HEK293 (cell line): ENCODE measurements around the gene NOB1.

Experiments used
- CTCF ChIA-PET: fragments of 350-600 bp; formaldehyde crosslinking; extraction: SDS; loops from one replicate; lab custom pipeline; 2021; ENCODE audit warnings: antibody characterized with exemption; lab: Yijun Ruan, JAX
- POLR2A ChIA-PET: fragments of 300-600 bp; formaldehyde crosslinking; extraction: SDS; loops from one replicate; lab custom pipeline; 2020; ENCODE audit warnings: antibody characterized with exemption, inconsistent platforms; lab: Yijun Ruan, JAX
- H3K27ac ChIP-seq: fragments of 200-500 bp; sonication (Bioruptor generic); 2 replicates; pipeline ENCODE4 v1.5.1; 2014; ENCODE audit warnings: low read depth, low read length, control low read depth, inconsistent platforms; ENCODE audit errors: extremely low read depth
- H3K36me3 ChIP-seq, 2 experiments: fragments of 200-500 bp in 1 of 2; sonication (Bioruptor generic) in 1 of 2; 1 replicate in 1 of 2; 2 replicates in 1 of 2; pipeline ENCODE4 v1.5.1; 2014 to 2017; ENCODE audit warnings: inconsistent platforms in 2 of 2, low read length in 2 of 2; ENCODE audit not compliant: control insufficient read depth in 2 of 2, insufficient read depth in 1 of 2
- H3K4me1 ChIP-seq: fragments of 200-500 bp; sonication (Bioruptor generic); 2 replicates; pipeline ENCODE4 v1.5.1; 2014; ENCODE audit warnings: mild to moderate bottlenecking, low read length, inconsistent platforms; ENCODE audit not compliant: control insufficient read depth, insufficient read depth
- H3K4me3 ChIP-seq: 2 replicates; pipeline ENCODE4 v1.5.1; 2011; ENCODE audit warnings: low read depth, mild to moderate bottlenecking, control low read depth, low read length, moderate library complexity
- H3K9me3 ChIP-seq: fragments of 200-500 bp; sonication (Bioruptor generic); 2 replicates; pipeline ENCODE4 v1.5.1; 2014; ENCODE audit warnings: low read depth, low read length, inconsistent platforms; ENCODE audit not compliant: control insufficient read depth, insufficient read depth
- PRDM6 ChIP-seq: fragments of 450-650 bp; formaldehyde crosslinking; IDR thresholded peaks from 2 replicates; pipeline ENCODE4 v1.5.1; 2017; ENCODE audit warnings: missing biosample characterization, missing genetic modification characterization
- ZNF155 ChIP-seq: fragments of 450-650 bp; formaldehyde crosslinking; IDR thresholded peaks from 2 replicates; pipeline ENCODE4 v1.5.1; 2016; ENCODE audit warnings: missing biosample characterization, missing genetic modification characterization
- ZNF16 ChIP-seq: fragments of 450-650 bp; formaldehyde crosslinking; IDR thresholded peaks from 2 replicates; pipeline ENCODE4 v1.5.1; 2016; ENCODE audit warnings: low read depth, missing biosample characterization, missing genetic modification characterization
- ZNF18 ChIP-seq: fragments of 450-650 bp; formaldehyde crosslinking; IDR thresholded peaks from 2 replicates; pipeline ENCODE4 v1.5.1; 2016; ENCODE audit warnings: missing biosample characterization, missing genetic modification characterization
- ZNF335 ChIP-seq: fragments of 450-650 bp; formaldehyde crosslinking; conservative IDR thresholded peaks from 2 replicates; pipeline ENCODE4 v1.5.1; 2016; ENCODE audit warnings: missing biosample characterization, missing genetic modification characterization
- ZNF350 ChIP-seq: fragments of 450-650 bp; formaldehyde crosslinking; IDR thresholded peaks from 2 replicates; pipeline ENCODE4 v1.5.0; 2017; ENCODE audit warnings: missing biosample characterization, mild to moderate bottlenecking, missing genetic modification characterization
- ZNF366 ChIP-seq: fragments of 450-650 bp; formaldehyde crosslinking; conservative IDR thresholded peaks from 2 replicates; pipeline ENCODE4 v1.5.1; 2016; ENCODE audit warnings: missing biosample characterization, missing genetic modification characterization
- ZNF473 ChIP-seq: fragments of 450-650 bp; formaldehyde crosslinking; IDR thresholded peaks from 2 replicates; pipeline ENCODE4 v1.5.1; 2017; ENCODE audit warnings: missing biosample characterization, missing genetic modification characterization
- ZNF488 ChIP-seq: fragments of 450-650 bp; formaldehyde crosslinking; IDR thresholded peaks from 2 replicates; pipeline ENCODE4 v1.5.1; 2016; ENCODE audit warnings: missing biosample characterization, missing genetic modification characterization
- ZNF514 ChIP-seq: fragments of 450-650 bp; formaldehyde crosslinking; IDR thresholded peaks from 2 replicates; pipeline ENCODE4 v1.5.1; 2016; ENCODE audit warnings: missing biosample characterization, missing genetic modification characterization
- ZNF664 ChIP-seq: fragments of 450-650 bp; formaldehyde crosslinking; IDR thresholded peaks from 2 replicates; pipeline ENCODE4 v1.5.1; 2016; ENCODE audit warnings: missing biosample characterization, missing genetic modification characterization
- ZNF776 ChIP-seq: fragments of 450-650 bp; formaldehyde crosslinking; IDR thresholded peaks from 2 replicates; pipeline ENCODE4 v1.5.0; 2017; ENCODE audit warnings: missing biosample characterization, missing genetic modification characterization, borderline replicate concordance
- ZNF830 ChIP-seq: fragments of 450-650 bp; IDR thresholded peaks from 2 replicates; pipeline ENCODE4 v1.5.0; 2018; ENCODE audit warnings: missing biosample characterization, missing genetic modification characterization, low read depth, mild to moderate bottlenecking, moderate library complexity
- TF ChIP-seq, protein P1 (sequence below): fragments of 450-650 bp; formaldehyde crosslinking; IDR thresholded peaks from 2 replicates; pipeline ENCODE4 v1.5.1; 2016; ENCODE audit warnings: missing biosample characterization, missing genetic modification characterization

The NOB1 gene

DNA sequence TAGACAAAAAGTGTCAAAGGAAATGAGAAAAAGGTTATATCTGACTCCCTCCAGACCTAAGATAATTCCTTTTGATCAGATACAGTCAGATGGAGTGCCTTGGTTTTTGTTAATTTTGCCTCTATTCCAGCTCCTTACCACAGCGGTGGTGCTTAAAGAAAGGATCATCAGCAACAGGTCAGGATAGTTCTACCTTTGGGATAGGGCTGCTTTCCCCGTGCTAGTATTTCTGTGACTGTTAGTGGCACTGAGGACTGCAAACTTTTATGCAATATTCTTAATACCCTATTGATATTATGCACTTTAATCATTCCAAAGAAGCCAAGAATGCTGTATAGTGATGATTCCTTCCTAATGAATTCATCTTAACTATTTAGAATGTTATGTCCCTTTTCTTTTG is 52.9 kb downstream of the NOB1 start:
- Histone ChIP-seq H3K9me3 (no peaks in the 10 kb centered on the region), H3K36me3 (peaks cover 0 to 25% of the 10 kb centered on the region in 2 experiments; a peak in 2 of 3 replicates), H3K27ac (no peak overlapping the region), H3K4me3 (no peak overlapping the region)
- CTCF ChIA-PET = interaction anchor here (1.1 kb wide), 1 partner anchor 53 kb away, joined by 4 read pairs; the partner anchor contains the start of gene NOB1
- TF ChIP-seq ZNF488 (tag by site-specific recombination) = no peak
- no peak for TF ChIP-seq ZNF514 (tag by site-specific recombination)
- TF ChIP-seq ZNF16 (tag by site-specific recombination) = no peak
- TF ChIP-seq ZNF335 (tag by site-specific recombination) = no peak
- TF ChIP-seq, all 188 proteins: peak for 0
- POLR2A ChIA-PET = no interaction called here
- no peaks in the 10 kb centered on the region for H3K4me1 ChIP-seq

GRCh38 chr16:69701452-69701851 is 53.3 kb downstream of the NOB1 start:
- CTCF ChIA-PET = interaction anchor here (0.9 to 1.1 kb wide), 2 partner anchors 53 to 134 kb away, joined by 4 read pairs; partner anchors contain the start of gene NOB1
- POLR2A ChIA-PET = interaction anchor here (1.4 kb wide), 1 partner anchor 53 kb away, joined by 3 read pairs; the partner anchor contains the start of gene NOB1

GRCh38 chr16:69699915-69700314 is 54.8 kb downstream of the NOB1 start:
- Histone ChIP-seq H3K27ac (no peak overlapping the region), H3K36me3 (peaks cover 10 to 34% of the 10 kb centered on the region in 2 experiments), H3K4me1 (no peaks in the 10 kb centered on the region), H3K4me3 (no peak overlapping the region), H3K9me3 (no peaks in the 10 kb centered on the region)
- ChIA-PET CTCF (no interaction called here), POLR2A (interaction anchor here (1.4 kb wide), 1 partner anchor 55 kb away, joined by 3 read pairs; the partner anchor contains the start of gene NOB1)
- TF ChIP-seq ZNF366 (tag by site-specific recombination) (peak; percentile 66; the same call in 1 of the 2 replicates), ZNF473 (tag by site-specific recombination) (no peak)

More at GRCh38 chr16:69701452-69701851, 53.3 kb downstream of the NOB1 start:
- Histone ChIP-seq H3K9me3 (no peaks in the 10 kb centered on the region), H3K4me3 (no peak overlapping the region), H3K27ac (no peak overlapping the region), H3K4me1 (no peaks in the 10 kb centered on the region), H3K36me3 (peaks cover 0 to 24% of the 10 kb centered on the region in 2 experiments; a peak in 2 of 3 replicates)
- TF ChIP-seq ZNF155 = no peak
- TF ChIP-seq ZNF350 (tag by site-specific recombination) = no peak
- no peak for TF ChIP-seq ZNF830 (tag by site-specific recombination)
- TF ChIP-seq ZNF776 (tag by site-specific recombination) = no peak
- TF ChIP-seq, protein P1, sequence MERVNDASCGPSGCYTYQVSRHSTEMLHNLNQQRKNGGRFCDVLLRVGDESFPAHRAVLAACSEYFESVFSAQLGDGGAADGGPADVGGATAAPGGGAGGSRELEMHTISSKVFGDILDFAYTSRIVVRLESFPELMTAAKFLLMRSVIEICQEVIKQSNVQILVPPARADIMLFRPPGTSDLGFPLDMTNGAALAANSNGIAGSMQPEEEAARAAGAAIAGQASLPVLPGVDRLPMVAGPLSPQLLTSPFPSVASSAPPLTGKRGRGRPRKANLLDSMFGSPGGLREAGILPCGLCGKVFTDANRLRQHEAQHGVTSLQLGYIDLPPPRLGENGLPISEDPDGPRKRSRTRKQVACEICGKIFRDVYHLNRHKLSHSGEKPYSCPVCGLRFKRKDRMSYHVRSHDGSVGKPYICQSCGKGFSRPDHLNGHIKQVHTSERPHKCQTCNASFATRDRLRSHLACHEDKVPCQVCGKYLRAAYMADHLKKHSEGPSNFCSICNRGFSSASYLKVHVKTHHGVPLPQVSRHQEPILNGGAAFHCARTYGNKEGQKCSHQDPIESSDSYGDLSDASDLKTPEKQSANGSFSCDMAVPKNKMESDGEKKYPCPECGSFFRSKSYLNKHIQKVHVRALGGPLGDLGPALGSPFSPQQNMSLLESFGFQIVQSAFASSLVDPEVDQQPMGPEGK (tag by site-specific recombination) = no peak
- peak; percentile 47 for TF ChIP-seq PRDM6 (tag by site-specific recombination)
- no peak for TF ChIP-seq ZNF18 (tag by site-specific recombination)
- TF ChIP-seq ZNF664 (tag by site-specific recombination) = no peak
- no peak for TF ChIP-seq ZNF473 (tag by site-specific recombination)
